Activated CD4-positive, CD25-positive, alpha-beta regulatory T cell treated with anti-CD3 and anti-CD28 coated beads, Interleukin-2, amount 50 U/mL, for 72 hours (primary cell): ENCODE results near the gene IRF5.
"Not testable (repeated sequence)": the region's sequence is repeated elsewhere in the genome, so short reads cannot be mapped to it uniquely, and the experiment has no call there.

Source experiments
- DNase-seq: peaks from one replicate; pipeline ENCODE4 v3.0.0; 2021

Gene IRF5

DNA sequence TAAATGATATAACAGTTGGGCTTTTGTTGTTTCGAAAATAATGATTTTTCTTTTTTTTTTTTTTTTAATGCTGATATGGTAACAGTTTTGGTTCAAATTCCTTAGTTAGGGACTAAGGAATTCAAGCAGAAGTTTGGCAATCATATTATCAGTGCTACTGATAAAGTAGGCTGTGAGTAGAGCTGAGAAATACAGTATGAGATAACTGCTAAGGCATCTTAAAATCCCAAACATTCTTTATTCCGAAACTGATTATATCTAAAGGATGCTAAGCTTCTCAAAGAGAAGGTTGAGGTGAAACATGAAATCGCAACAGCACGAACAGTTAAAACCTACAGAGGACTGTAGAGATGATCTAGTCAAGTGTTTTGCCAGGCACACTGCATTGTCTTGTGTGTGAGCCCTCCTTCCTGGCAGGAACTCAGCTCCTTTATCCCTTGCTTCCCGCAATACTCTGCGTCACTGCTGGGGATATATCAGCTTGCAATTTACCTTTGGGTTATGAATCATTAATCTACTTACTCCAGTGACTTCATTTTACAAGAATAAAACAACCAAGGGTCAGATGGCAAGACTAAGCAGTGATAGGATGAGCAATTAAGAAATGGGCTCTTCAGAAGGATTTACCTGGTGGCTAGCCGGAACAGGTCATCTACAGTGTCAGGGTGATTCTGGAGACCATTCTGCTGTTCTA, 36.7 kb downstream of the IRF5 start:
- DNase-seq = no peak

DNA sequence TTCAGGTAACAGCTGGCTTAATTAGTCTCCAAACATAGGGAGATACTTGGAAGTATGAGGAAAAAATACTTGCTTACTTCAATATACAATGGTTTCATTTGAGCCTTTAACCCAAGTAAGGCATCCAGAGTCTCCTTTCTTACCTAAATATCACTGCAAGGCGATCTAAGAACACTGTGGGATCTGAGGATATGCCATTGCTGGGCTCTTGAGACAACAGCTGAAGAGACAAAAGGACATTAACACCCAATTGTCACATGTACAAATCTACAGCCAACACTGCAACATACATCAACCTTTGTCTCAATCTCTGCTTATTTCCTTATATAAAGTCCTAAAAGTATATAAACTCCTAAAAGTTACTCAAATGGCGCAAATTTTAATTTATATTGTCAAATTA, 44.4 kb downstream of the IRF5 start:
- DNase-seq = no peak

DNA sequence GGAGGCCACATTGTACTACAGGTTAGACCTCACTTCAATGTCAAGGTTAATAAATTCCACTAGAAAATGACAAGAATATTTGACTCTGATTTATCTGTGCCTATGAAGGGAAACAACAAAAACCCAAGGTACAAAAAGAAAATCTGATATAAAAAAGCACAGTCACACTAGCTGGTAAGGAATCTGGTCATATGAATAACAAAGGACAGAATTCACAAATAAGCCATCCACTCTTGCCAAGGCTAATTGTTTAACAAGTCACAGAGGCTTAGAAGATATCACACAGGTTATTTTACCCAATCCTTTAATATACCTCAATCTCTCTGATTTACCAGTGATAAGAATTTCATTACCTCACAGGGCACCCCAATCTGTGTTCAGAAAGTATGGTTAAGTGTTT, 47.9 kb downstream of the IRF5 start:
- no peak for DNase-seq

DNA sequence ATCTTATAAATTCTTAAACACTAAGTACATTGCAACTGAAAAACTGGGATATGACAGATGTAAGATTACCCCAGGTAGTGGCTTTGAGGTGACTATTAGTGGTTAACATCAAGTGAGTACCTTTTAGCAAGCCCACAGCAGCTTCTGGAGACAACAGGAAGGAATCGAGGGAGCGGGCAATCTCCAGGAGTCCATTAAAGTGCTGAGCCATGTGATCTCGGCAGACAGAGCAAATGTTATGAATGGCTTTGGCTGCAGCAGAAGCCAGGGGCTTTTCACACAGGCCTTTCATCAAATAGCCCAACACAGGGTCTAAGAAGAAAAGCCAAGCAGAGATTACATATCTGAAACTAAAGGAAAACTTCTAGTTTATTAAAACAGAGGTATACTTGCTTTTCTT, 48.9 kb downstream of the IRF5 start:
- no peak for DNase-seq

DNA sequence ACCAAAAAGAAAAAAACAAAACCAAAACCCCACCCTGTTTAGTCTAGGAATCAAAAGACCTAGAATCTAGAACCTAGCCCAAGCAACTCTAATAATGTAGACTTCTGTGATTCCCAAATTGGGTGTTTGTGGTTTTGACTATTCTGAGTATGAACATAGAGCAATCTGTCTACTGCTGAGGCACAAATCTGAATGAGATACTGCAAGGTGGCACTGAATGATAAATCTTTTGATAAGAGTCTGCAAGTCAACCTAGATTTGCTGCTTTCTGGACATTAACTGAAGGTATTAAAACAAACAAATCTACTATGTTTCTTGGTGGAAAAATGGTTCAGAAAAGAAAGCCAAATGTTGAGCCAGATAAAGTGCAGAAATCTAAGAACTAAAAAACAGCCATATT, 50.6 kb downstream of the IRF5 start:
- no peak for DNase-seq

DNA sequence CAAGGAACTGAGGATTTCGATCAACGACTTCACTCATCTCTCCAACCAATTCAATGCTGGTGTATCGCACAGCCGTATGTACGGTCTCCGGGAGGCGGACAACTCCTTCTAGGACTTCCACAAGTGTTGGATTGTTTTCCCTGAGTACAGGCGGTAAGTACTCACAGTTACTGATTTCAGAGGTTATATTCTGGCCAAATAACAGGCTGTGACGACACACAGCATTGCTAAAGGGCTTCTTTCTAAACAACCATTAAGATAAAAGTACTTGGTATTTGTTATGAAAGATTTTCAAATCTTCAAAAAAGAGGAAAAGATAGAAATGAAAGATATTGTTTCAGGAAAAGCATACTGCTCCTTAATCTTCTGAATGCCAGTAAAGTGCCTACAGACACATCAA, 52.2 kb downstream of the IRF5 start:
- DNase-seq = no peak

DNA sequence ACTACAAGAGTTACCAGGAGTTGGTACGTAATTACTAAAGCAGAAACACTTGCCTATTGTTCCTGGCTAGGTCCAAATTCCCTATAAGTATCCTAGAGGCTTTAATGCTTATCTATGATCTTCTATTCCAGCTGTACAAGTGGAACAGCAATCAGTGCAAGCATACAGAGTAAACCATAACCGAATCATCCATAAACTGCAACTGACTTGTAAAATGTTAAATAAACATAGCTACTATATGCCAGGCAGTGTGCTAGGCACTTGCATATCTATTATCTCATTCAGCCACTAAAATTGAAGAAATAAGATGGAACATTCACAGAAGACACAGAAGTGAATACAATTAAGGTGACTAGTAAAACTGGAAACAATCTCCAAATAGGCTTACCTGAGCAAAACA, 55.7 kb downstream of the IRF5 start:
- DNase-seq = no peak

DNA sequence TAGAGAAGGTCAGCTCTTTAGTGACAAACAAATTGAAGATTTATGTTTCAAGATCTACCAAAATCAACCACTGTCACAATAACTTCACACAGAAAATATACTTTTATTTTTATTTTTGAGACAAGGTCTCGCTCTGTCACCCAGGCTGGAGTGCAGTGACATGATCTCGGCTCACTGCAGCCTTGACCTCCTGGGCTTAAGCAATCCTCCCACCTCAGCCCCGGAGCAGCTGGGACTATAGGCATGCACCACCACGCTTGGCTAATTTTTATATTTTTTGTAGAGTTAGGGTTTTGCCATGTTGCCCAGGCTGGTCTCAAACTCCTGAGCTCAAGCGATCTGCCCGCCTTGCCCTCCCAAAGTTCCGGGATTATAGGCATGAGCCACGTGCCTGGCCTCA, 56.8 kb downstream of the IRF5 start:
- not testable (repeated sequence) for DNase-seq

DNA sequence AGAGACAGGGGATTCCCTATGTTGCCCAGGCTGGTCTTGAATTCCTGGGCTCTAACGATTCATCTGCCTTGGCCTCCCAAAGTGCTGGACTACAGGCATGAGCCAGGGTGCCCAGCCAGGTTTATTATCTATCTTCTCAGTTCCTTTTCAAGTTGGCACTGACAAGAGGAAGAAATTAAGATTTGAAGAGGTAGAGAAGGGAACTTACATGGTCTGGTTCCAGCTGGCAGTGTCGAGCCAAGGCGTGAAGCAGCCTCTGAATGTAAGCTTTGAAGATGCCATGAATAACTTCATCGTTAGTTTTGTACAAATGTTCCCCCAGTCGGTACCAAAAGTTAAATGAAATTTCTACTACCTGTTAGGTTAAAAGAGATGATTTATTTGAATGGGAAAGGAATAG, 59.5 kb downstream of the IRF5 start:
- DNase-seq = no peak
